H1 (cell line): ENCODE measurements around the gene RASL10B. TPM values are rescaled to one million over a fixed set of nuclear protein-coding genes. Genes with fewer than 3 reads are reported as not detected.

Experiments
- CTCF ChIA-PET: fragments of 300-600 bp; sonication (Branson Sonifier 250); formaldehyde crosslinking; loops from one replicate; lab custom pipeline; 2021; ENCODE audit not compliant: partially characterized antibody; lab: Charles Lee
- POLR2A ChIA-PET: fragments of 300-600 bp; sonication (Branson Sonifier 250); formaldehyde crosslinking; loops from one replicate; lab custom pipeline; 2021; ENCODE audit warnings: inconsistent platforms; ENCODE audit not compliant: partially characterized antibody; lab: Charles Lee
- DNase-seq, 2 experiments: peaks; one replicate each; pipeline versions ENCODE4 v3.0.0 to v3.0.0-alpha.2; 2010 to 2022; ENCODE audit warnings: low spot score in 2 of 2, low read depth in 1 of 2, mixed read lengths in 1 of 2
- FAIRE-seq: peaks from 2 replicates; lab custom pipeline; 2011; peaks lifted over from hg19 to GRCh38; lab: Jason Lieb, UNC
- H2AFZ ChIP-seq: 2 replicates; pipeline ENCODE4 v1.8.1; 2012; ENCODE audit warnings: low read length, inconsistent platforms
- H2AK5ac ChIP-seq: 2 replicates; pipeline ENCODE4 v1.6.1; 2013; ENCODE audit warnings: low read depth, low read length
- H2BK120ac ChIP-seq: replicated peaks from 2 replicates; pipeline ENCODE3; 2013; ENCODE audit warnings: low read depth, low read length, inconsistent platforms
- H2BK12ac ChIP-seq: 2 replicates; pipeline ENCODE4 v1.6.1; 2013; ENCODE audit warnings: low read depth, low read length
- H2BK15ac ChIP-seq: 2 replicates; pipeline ENCODE4 v1.6.1; 2013; ENCODE audit warnings: low read length
- H2BK20ac ChIP-seq: 2 replicates; pipeline ENCODE4 v1.6.1; 2013; ENCODE audit warnings: low read length
- H2BK5ac ChIP-seq: 2 replicates; pipeline ENCODE4 v1.6.1; 2013; ENCODE audit warnings: low read depth, low read length
- H3K14ac ChIP-seq: 2 replicates; pipeline ENCODE4 v1.6.1; 2013; ENCODE audit warnings: inconsistent platforms; ENCODE audit not compliant: insufficient read length
- H3K18ac ChIP-seq: 2 replicates; pipeline ENCODE4 v1.6.1; 2013; ENCODE audit warnings: low read length; ENCODE audit errors: extremely low read depth
- H3K23ac ChIP-seq: 2 replicates; pipeline ENCODE4 v1.6.1; 2013; ENCODE audit warnings: inconsistent platforms; ENCODE audit not compliant: insufficient read length
- H3K23me2 ChIP-seq: 2 replicates; pipeline ENCODE4 v1.6.1; 2013; ENCODE audit warnings: low read depth, low read length
- H3K27ac ChIP-seq: 2 replicates; pipeline ENCODE4 v1.6.1; 2011; ENCODE audit warnings: low read depth, low read length, inconsistent platforms
- H3K27me3 ChIP-seq, 4 experiments: replicated peaks in 1 of 4; 1 replicate in 1 of 4; 2 replicates in 3 of 4; pipeline versions ENCODE4 v1.6.1 to v1.8.1; 2011 to 2013; ENCODE audit warnings: low read length in 3 of 4, mild to moderate bottlenecking in 3 of 4, inconsistent platforms in 2 of 4, mixed read lengths in 2 of 4, moderate library complexity in 1 of 4; ENCODE audit not compliant: control insufficient read depth in 3 of 4, insufficient read depth in 3 of 4; ENCODE audit errors: extremely low read depth in 1 of 4
- H3K36me3 ChIP-seq, 4 experiments: 2 replicates each; pipeline versions ENCODE4 v1.6.1 to v1.8.1; 2011 to 2013; ENCODE audit warnings: mild to moderate bottlenecking in 4 of 4, low read length in 3 of 4, moderate library complexity in 2 of 4, control low read depth in 1 of 4, inconsistent platforms in 1 of 4; ENCODE audit not compliant: insufficient read depth in 4 of 4, control insufficient read depth in 2 of 4
- H3K4ac ChIP-seq: replicated peaks from 2 replicates; pipeline ENCODE3; 2013; ENCODE audit warnings: low read length, low read depth, mixed read lengths, inconsistent platforms; ENCODE audit not compliant: insufficient read length
- H3K4me1 ChIP-seq, 4 experiments: replicated peaks in 1 of 4; 1 replicate in 1 of 4; 2 replicates in 3 of 4; pipeline versions ENCODE4 v1.6.1 to v1.8.1; 2011 to 2013; ENCODE audit warnings: low read length in 3 of 4, inconsistent platforms in 2 of 4, mixed read lengths in 1 of 4; ENCODE audit not compliant: insufficient read depth in 4 of 4, control insufficient read depth in 3 of 4
- H3K4me2 ChIP-seq, 2 experiments: 2 replicates each; pipeline versions ENCODE4 v1.6.1 to v1.8.1; 2011 to 2013; ENCODE audit warnings: low read depth in 2 of 2, low read length in 2 of 2, control low read depth in 1 of 2, inconsistent platforms in 1 of 2, mild to moderate bottlenecking in 1 of 2; ENCODE audit not compliant: insufficient read depth in 1 of 2
- H3K4me3 ChIP-seq, 4 experiments: fragments of 200-600, 300-600 bp in 1 of 4; sonication (generic), shearing (Covaris generic), sonication (Bioruptor Twin) in 1 of 4; 2 replicates each; pipeline versions ENCODE4 v1.5.1 to v1.8.1; 2011 to 2016; ENCODE audit warnings: low read length in 4 of 4, low read depth in 3 of 4, control low read depth in 2 of 4, inconsistent platforms in 2 of 4, mild to moderate bottlenecking in 2 of 4, mixed read lengths in 1 of 4, moderate library complexity in 1 of 4; ENCODE audit not compliant: insufficient read depth in 2 of 4; ENCODE audit errors: extremely low read depth in 1 of 4
- H3K56ac ChIP-seq: replicated peaks from 2 replicates; pipeline ENCODE3; 2013; ENCODE audit warnings: low read depth, mild to moderate bottlenecking, mixed read lengths, low read length, inconsistent platforms; ENCODE audit not compliant: insufficient read length
- H3K79me1 ChIP-seq: 2 replicates; pipeline ENCODE4 v1.6.1; 2013; ENCODE audit warnings: low read depth, low read length, control low read depth
- H3K79me2 ChIP-seq, 2 experiments: 2 replicates each; pipeline versions ENCODE4 v1.6.1 to v1.8.1; 2012 to 2013; ENCODE audit warnings: low read length in 2 of 2, mild to moderate bottlenecking in 2 of 2, inconsistent platforms in 1 of 2; ENCODE audit not compliant: insufficient read depth in 2 of 2, control insufficient read depth in 1 of 2
- H3K9ac ChIP-seq, 4 experiments: replicated peaks in 1 of 4; 1 replicate in 1 of 4; 2 replicates in 3 of 4; pipeline versions ENCODE4 v1.6.1 to v1.8.1; 2011 to 2013; ENCODE audit warnings: low read depth in 3 of 4, low read length in 3 of 4, control low read depth in 2 of 4, mild to moderate bottlenecking in 2 of 4, moderate library complexity in 2 of 4, inconsistent platforms in 1 of 4; ENCODE audit errors: extremely low read depth in 1 of 4
- H3K9me3 ChIP-seq, 2 experiments: 2 replicates each; pipeline versions ENCODE4 v1.6.1 to v1.8.1; 2012 to 2013; ENCODE audit warnings: mild to moderate bottlenecking in 2 of 2, moderate library complexity in 2 of 2, control low read depth in 1 of 2, inconsistent platforms in 1 of 2, low read depth in 1 of 2, low read length in 1 of 2, mixed read lengths in 1 of 2; ENCODE audit not compliant: insufficient read depth in 2 of 2
- H4K20me1 ChIP-seq, 2 experiments: replicated peaks in 1 of 2; 2 replicates each; pipeline versions ENCODE3 to v1.8.1; 2011 to 2013; ENCODE audit warnings: inconsistent platforms in 2 of 2, low read length in 2 of 2, mild to moderate bottlenecking in 1 of 2; ENCODE audit not compliant: insufficient read depth in 2 of 2, control insufficient read depth in 1 of 2
- H4K5ac ChIP-seq: 2 replicates; pipeline ENCODE4 v1.6.1; 2013; ENCODE audit warnings: low read length, low read depth, mixed read lengths, inconsistent platforms; ENCODE audit not compliant: insufficient read length
- H4K8ac ChIP-seq: 2 replicates; pipeline ENCODE4 v1.8.0; 2013; ENCODE audit warnings: mild to moderate bottlenecking, moderate library complexity, low read length, inconsistent platforms; ENCODE audit not compliant: insufficient read depth; ENCODE audit errors: extremely low read depth
- H4K91ac ChIP-seq: replicated peaks from 2 replicates; pipeline ENCODE3; 2013; ENCODE audit warnings: low read length, mixed read lengths, inconsistent platforms; ENCODE audit not compliant: insufficient read length
- CHD2 ChIP-seq: IDR thresholded peaks from 2 replicates; pipeline ENCODE4 v1.6.1; 2012; ENCODE audit warnings: low read length, improper control_type of control experiment
- EGR1 ChIP-seq: IDR thresholded peaks from 2 replicates; pipeline ENCODE4 v1.6.1; 2011; ENCODE audit warnings: low read depth, low read length, borderline replicate concordance
- EP300 ChIP-seq, 2 experiments: IDR thresholded peaks; 1 replicate in 1 of 2; 2 replicates in 1 of 2; pipeline ENCODE4 v1.6.1; 2011 to 2012; ENCODE audit warnings: low read depth in 2 of 2, low read length in 2 of 2, mild to moderate bottlenecking in 2 of 2, borderline replicate concordance in 1 of 2, inconsistent platforms in 1 of 2, moderate library complexity in 1 of 2
- EZH2 ChIP-seq: fragments of 200-600 bp; sonication (generic); IDR thresholded peaks from 2 replicates; pipeline ENCODE4 v1.7.1; 2012; ENCODE audit warnings: low read depth, mild to moderate bottlenecking, moderate library complexity, low read length, inconsistent platforms; ENCODE audit not compliant: severe bottlenecking
- NANOG ChIP-seq: IDR thresholded peaks from 2 replicates; pipeline ENCODE4 v1.6.1; 2011; ENCODE audit warnings: low read length, low read depth, mild to moderate bottlenecking, inconsistent platforms; ENCODE audit not compliant: insufficient read depth, poor library complexity, severe bottlenecking
- POLR2A ChIP-seq, 2 experiments: IDR thresholded peaks; 1 replicate in 1 of 2; 2 replicates in 1 of 2; pipeline ENCODE4 v1.6.1; 2011; ENCODE audit warnings: low read depth in 2 of 2, low read length in 2 of 2, mild to moderate bottlenecking in 2 of 2; ENCODE audit errors: control extremely low read depth in 1 of 2
- RBBP5 ChIP-seq: IDR thresholded peaks from 2 replicates; pipeline ENCODE4 v1.7.1; 2012; ENCODE audit warnings: low read depth, mild to moderate bottlenecking, inconsistent platforms, low read length, moderate library complexity, borderline replicate concordance
- SAP30 ChIP-seq: fragments of 300-600 bp; sonication (generic); IDR thresholded peaks from 2 replicates; pipeline ENCODE4 v1.7.1; 2012; ENCODE audit warnings: low read length, moderate library complexity, mild to moderate bottlenecking, inconsistent platforms; ENCODE audit not compliant: insufficient read depth, insufficient replicate concordance
- YY1 ChIP-seq: IDR thresholded peaks from 2 replicates; pipeline ENCODE4 v1.6.1; 2011; ENCODE audit warnings: low read depth, mild to moderate bottlenecking, low read length
- ZNF274 ChIP-seq: IDR thresholded peaks from 2 replicates; pipeline ENCODE4 v1.7.0; 2012; ENCODE audit warnings: low read length, borderline replicate concordance; ENCODE audit errors: extremely low read depth
- WGBS, 2 experiments: shearing (Covaris generic) in 1 of 2; methylation state at CpG; one replicate each; pipeline versions ENCODE4 v1.1.6 to v1.1.7; 2013 to 2015; ENCODE audit warnings: low lambda C conversion rate in 2 of 2, mixed read lengths in 2 of 2, inconsistent platforms in 1 of 2, low coverage in 1 of 2, missing lambda C conversion rate in 1 of 2; ENCODE audit not compliant: insufficient replicate concordance in 2 of 2, insufficient coverage in 1 of 2, insufficient read length in 1 of 2; ENCODE audit errors: extremely low coverage in 1 of 2, missing lambda C conversion rate in 1 of 2; 5-methylcytosine and 5-hydroxymethylcytosine counted together
- polyA plus RNA-seq, 7 experiments: library from polyadenylated mRNA; depleted of rRNA in 3 of 7; stranded (reverse) in 5 of 7; unstranded in 2 of 7; fragments of >200 nt in 5 of 7; fragments of 200-250 nt in 2 of 7; gene quantifications; 1 replicate in 5 of 7; 2 replicates in 1 of 7; 4 replicates in 1 of 7; pipeline versions ENCODE4 v1.2.1 to v1.2.3, GENCODE V29; 2011 to 2013; ENCODE audit warnings: missing spikeins in 2 of 7, mixed read lengths in 2 of 7
- total RNA-seq: library from RNA; stranded (reverse); fragmentation: NEBNext Ultra II Directional; extraction: Animal tissue kit (Norgen Biotek cat#: 25700); gene quantifications from 2 replicates; pipeline ENCODE4 v1.2.1, GENCODE V29; 2021
- TF ChIP-seq, protein P1 (sequence below), 3 experiments: IDR thresholded peaks; 1 replicate in 2 of 3; 2 replicates in 1 of 3; pipeline versions ENCODE4 v1.5.1 to v1.6.1; 2011; ENCODE audit warnings: low read length in 3 of 3, mild to moderate bottlenecking in 3 of 3, inconsistent platforms in 2 of 3, low read depth in 1 of 3, moderate library complexity in 1 of 3; ENCODE audit not compliant: insufficient read depth in 1 of 3; ENCODE audit errors: control extremely low read depth in 1 of 3

RASL10B gene
- total and polyA plus RNA-seq, 2 of the 8 experiments (the other 6 are each of a cell fraction or from before 2014, with no cell fraction given) = 17.5 to 22.8 TPM

- CTCF ChIA-PET = interaction anchor here (1.5 to 17.5 kb wide), 3 partner anchors 9 to 33 kb away, joined by 4 to 247 read pairs (median 7); partner anchors contain the start of gene TAF15
- no peak overlapping the region for H2BK12ac ChIP-seq
- WGBS, 2 experiments = 91% methylated on average over 6 of the region's 6 CpGs; no CpG with 5 or more reads in 1 of the 2 experiments
- H3K27ac ChIP-seq = no peak overlapping the region
- POLR2A ChIA-PET = interaction anchor here (1.1 to 2.9 kb wide), 2 partner anchors 11 to 33 kb away, joined by 3 to 13 read pairs; partner anchors contain the start of gene TAF15
- H3K4me1 ChIP-seq = peaks cover 5 to 21% (median 6%) of the 10 kb centered on the region in 4 experiments
- H3K79me1 ChIP-seq = no peaks in the 10 kb centered on the region
- no peaks in the 10 kb centered on the region for H3K79me2 ChIP-seq
- H2BK15ac ChIP-seq = no peak overlapping the region
- H3K4me3 ChIP-seq = no peak overlapping the region
- H2AFZ ChIP-seq = no peak overlapping the region
- H2BK120ac ChIP-seq = no peak overlapping the region
- no peak overlapping the region for H2AK5ac ChIP-seq
- no peak overlapping the region for H2BK5ac ChIP-seq
- DNase-seq (no peak), FAIRE-seq (no peak)
- no peak overlapping the region for H4K91ac ChIP-seq
- no peak overlapping the region for H2BK20ac ChIP-seq
- H4K5ac ChIP-seq = no peak overlapping the region
- no peak overlapping the region for H3K23ac ChIP-seq
- no peak overlapping the region for H3K4ac ChIP-seq
- no peaks in the 10 kb centered on the region for H3K9me3 ChIP-seq
- no peak overlapping the region for H3K14ac ChIP-seq
- no peaks in the 10 kb centered on the region for H3K36me3 ChIP-seq
- H3K27me3 ChIP-seq = no peaks in the 10 kb centered on the region
- no peak overlapping the region for H3K18ac ChIP-seq
- no peak overlapping the region for H3K4me2 ChIP-seq
- no peak overlapping the region for H3K9ac ChIP-seq
- H3K56ac ChIP-seq = no peak overlapping the region
- no peak overlapping the region for H4K8ac ChIP-seq
- H3K23me2 ChIP-seq = no peaks in the 10 kb centered on the region
- no peaks in the 10 kb centered on the region for H4K20me1 ChIP-seq
- TF ChIP-seq, protein P1, sequence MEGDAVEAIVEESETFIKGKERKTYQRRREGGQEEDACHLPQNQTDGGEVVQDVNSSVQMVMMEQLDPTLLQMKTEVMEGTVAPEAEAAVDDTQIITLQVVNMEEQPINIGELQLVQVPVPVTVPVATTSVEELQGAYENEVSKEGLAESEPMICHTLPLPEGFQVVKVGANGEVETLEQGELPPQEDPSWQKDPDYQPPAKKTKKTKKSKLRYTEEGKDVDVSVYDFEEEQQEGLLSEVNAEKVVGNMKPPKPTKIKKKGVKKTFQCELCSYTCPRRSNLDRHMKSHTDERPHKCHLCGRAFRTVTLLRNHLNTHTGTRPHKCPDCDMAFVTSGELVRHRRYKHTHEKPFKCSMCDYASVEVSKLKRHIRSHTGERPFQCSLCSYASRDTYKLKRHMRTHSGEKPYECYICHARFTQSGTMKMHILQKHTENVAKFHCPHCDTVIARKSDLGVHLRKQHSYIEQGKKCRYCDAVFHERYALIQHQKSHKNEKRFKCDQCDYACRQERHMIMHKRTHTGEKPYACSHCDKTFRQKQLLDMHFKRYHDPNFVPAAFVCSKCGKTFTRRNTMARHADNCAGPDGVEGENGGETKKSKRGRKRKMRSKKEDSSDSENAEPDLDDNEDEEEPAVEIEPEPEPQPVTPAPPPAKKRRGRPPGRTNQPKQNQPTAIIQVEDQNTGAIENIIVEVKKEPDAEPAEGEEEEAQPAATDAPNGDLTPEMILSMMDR (IDR thresholded peaks at IDR 0.05; ENCODE audit: control extremely low read depth in 1 of 3, insufficient read depth in 1 of 3, low read depth in 1 of 3, low read length in 3 of 3) = no peak
- TF ChIP-seq RBBP5 = no peak
- TF ChIP-seq ZNF274 = no peak
- TF ChIP-seq EZH2 = no peak
- TF ChIP-seq EGR1 = no peak
- TF ChIP-seq POLR2A (IDR thresholded peaks at IDR 0.05; ENCODE audit: control extremely low read depth in 1 of 2, low read depth in 2 of 2, low read length in 2 of 2) = no peak
- no peak for TF ChIP-seq EP300 (IDR thresholded peaks at IDR 0.05; ENCODE audit: borderline replicate concordance in 1 of 2, low read depth in 2 of 2, low read length in 2 of 2)
- TF ChIP-seq YY1 = no peak
- no peak for TF ChIP-seq SAP30
- no peak for TF ChIP-seq CHD2
- TF ChIP-seq NANOG = no peak
Observed at GRCh38 chr17:35775583-35775982, 44.1 kb downstream of the RASL10B start.
